Measurements from ENCODE around the gene CIAO1.
"Not testable (repeated sequence)": the region's sequence is repeated elsewhere in the genome, so short reads cannot be mapped to it uniquely, and the experiment has no call there.

Gene CIAO1

DNA sequence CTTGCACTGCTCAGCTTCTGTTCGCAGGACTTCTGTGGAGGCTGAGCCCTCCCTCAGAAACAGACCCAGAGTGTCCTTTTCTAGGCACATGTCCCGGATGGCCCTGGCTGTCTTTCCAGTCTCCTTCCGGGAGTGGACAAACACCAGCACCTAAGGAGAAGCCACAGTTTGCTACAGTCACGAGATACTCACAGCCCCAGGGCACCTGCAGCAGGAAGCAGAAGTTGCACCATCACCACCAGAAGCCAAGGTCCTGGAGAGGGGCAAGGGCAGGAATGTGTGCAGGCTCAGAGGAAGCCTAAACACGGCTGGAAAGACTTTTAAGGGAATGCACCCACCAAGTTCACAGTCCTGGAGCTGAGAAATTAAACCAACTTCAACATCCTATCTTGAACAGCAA, 25.7 kb downstream of the CIAO1 start:
- DNase-seq = no peak

DNA sequence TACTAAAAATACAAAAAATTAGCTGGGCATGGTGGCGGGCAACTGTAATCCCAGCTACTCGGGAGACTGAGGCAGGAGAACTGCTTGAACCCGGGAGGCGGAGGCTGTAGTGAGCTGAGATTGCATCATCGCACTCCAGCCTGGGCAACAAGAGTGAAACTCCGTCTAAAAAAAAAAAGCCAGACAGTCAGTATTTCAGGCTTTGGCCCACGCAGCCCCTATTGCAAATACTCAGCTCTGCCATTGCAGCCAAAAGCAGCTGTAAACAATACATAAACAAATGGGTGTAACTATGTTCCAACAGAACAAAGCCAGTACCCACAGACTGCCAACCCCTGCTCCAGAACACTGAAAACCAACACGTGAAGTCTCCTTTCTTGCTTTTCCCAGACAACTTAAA, 28.2 kb downstream of the CIAO1 start:
- not testable (repeated sequence) for DNase-seq

DNA sequence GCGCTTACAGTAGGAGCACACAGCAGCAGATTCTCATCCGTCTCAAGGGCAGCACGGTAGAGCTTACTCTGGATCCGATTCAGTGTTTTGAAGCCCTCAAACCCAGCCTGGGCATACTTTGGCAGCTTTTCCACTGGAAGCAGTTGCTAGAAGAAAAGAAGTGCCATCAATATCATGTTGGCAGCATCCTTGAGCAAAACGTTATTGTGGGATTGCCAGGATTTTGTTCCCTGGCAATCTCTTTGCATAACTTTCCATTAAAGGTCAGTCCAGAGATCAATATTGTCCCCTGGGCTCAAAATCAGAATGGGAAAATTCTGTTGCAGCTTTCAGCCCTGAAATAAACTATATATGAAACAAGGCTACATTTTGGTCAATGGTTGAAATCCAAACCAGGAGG, 30.9 kb downstream of the CIAO1 start:
- no peak for DNase-seq

DNA sequence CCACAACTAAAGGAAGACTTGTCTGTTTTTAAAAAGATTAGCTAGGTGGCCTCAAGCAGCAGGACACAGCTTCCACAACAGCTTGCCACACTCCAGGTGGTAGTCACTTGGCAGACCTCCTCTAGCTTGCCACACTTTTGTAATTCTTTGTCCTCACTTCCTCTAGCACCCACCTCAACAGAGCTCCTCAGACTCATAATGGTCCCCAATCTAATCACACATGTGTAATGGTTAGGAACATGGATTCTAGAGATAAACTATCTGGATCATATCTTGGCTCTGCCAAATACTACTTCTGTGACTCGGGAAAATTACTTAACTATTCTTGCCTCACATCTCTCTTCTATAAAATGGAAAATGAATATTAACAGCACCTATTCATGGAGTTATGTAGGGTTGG, 35.8 kb downstream of the CIAO1 start:
- DNase-seq = no peak

DNA sequence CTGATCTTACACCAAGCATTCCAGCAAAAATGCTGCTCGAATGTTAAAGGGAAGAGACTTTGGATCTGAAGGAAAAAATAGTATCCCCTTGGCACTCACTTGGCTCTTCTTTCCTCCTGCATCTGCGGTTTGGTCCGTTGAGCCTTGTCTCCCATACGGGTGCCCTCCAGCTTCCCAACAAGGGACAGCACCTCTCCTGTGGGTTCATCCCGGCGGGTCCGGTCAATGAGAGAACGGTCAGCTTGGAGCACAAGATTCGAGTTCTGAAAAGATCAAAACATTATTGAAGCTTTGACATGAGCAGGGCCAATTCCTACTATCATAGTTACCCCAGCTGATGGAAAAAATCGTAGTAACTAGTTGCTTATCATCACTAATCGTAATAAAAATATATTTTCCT, 38.6 kb downstream of the CIAO1 start:
- DNase-seq = no peak

DNA sequence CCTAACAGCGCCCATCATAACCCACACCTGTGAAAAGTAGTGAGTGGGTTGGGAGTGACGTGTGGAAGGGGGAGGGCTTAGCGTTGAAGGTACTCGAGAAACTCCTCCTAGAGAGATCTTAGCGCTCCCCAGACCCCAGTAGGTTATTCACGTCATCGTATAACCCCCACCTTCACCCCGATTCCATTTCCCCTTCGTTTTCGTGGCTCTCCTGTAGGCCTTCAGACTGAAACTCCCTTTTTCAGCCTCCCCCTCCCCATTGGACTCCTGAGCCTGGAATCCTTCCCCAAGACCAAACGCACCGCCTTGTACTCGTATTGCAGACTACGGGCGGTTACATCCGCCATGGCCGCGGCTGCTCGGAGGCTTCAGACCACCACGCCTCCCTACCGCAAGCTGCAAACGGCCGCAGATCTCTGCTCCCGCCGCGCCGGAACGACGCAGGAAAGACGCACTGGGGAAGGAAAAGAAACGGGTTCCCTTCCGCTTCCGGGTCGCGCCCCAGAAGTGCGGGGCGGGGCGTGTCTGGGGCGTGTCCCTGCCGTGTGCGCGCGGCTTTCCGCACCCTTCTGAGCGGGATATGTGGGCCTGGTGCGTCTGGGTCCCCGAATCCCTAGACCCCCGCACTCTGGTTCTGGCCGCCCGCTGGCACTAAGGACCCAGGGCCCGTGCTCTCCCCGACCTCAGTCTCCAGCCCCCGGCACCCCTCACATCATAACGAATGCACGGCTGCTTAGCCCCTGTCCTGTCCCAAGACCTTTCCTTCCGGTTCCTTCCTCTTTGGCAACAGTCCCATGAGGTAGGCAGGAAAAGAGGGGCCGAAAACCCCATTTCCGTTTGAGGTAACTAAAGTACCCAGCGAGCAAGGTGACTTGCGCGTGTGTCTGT, 39.3 kb downstream of the CIAO1 start, which contains the start of gene SNRNP200:
SNRNP200 (minus strand) TSS at position 456 of the 888 bp plus-strand sequence; CDS start at position 347, 109 bp downstream.
- DNase-seq = peak; percentile 85

DNA sequence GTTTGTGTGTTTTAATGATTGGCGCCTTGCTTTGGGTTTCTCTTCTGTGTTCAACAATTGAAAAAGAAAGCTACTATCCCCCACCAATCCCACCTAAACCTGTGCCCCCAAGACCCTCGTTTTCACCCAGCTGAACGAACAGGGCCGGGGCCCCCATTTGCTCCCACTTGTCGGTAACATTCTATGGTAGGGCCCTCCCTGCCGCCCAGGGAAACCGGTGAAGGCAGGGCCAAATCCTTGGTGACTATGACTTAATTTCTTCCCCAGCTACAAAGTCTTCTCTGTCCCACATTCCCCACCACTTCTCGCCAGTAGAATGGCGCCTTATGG, 39.9 kb downstream of the CIAO1 start:
- no peak for DNase-seq

DNA sequence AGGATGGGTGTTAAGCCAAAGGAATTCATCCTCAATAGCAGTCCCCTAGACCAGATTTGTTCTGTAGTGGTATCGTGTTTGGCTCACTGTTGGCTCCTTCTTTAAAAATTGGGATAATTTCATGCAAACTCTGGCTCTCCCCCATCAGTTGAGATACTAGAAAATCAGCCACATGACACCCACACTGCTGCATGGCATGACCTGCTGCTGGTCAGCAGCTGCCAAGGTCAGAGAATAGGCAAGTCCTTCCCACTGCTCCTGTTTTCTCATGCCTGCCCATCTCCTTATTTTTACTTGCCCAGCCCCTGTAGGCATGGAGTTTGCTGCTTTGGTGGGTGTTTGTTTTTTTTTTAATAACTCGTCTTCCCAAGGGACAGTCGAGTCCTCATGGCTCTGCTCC, 40.3 kb downstream of the CIAO1 start:
- no peak for DNase-seq

DNA sequence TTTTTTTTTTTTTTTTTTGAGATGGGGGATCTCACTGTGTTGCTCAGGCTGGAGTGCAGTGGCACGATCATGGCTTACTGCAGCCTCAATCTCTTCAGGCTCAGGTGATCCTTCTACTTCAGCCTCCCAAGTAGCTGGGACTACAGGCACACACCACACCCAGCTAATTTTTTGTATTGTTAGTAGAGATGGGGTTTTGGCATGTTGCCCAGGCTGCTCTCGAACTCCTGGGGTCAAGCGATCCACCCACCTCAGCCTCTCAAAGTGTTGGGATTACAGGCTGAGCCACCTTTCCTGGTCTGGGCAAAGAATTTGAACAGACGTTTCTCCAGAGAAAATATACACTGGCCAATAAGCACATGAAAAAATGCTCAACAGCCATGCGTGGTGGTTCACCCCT, 42.2 kb downstream of the CIAO1 start:
- peak; percentile 72 for DNase-seq

DNA sequence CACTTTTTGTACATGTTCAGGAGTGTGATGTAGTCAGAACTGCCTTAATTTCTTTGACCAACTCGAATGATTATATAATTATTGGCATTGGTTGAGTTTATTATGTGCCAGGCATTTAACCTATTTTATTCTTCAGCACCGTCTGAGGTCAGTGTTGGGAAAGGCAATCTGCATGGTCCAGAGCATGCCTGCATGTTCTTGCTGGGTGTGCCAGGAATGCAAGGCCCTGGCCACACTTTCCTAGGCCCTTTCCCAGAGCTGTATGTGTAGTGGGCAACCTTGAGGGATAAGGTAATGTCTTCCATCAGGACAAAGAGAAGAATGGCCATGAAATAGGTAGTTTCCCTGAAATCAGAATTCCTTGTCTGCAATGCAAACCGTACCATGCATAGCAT, 49.0 kb downstream of the CIAO1 start:
- no peak for DNase-seq

DNA sequence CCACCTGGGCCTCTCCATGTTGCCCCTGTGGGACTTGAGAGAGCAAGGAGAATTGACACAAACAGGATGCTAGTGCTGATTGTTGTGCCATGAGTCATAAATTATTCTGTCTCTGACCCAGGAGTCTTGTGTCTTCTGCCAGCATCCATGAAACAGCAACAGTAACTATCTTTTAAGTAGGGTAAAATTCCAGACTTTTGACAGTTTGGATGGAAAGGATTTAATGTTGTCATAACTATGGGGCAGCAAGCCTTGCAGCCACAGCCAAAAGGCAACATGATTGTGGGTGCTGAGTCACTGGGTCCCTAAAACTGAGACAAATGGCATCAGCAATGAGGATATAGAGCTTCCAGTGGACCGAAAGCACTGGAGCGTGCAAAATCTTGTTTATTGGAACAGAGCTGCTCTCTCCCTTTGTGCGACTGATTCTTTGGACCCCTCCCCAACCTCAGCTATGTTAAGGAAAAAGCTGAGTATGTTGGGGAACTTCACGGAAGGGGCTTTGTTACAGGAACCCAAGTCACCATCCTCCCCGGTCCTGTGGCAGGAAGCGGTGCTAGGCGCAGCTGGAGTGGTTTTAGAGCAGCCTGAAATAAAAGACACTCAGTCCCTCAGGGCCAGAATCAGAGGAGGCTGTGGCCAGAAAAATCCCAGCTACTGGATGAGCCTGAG, 49.5 kb downstream of the CIAO1 start:
- no peak for DNase-seq

DNA sequence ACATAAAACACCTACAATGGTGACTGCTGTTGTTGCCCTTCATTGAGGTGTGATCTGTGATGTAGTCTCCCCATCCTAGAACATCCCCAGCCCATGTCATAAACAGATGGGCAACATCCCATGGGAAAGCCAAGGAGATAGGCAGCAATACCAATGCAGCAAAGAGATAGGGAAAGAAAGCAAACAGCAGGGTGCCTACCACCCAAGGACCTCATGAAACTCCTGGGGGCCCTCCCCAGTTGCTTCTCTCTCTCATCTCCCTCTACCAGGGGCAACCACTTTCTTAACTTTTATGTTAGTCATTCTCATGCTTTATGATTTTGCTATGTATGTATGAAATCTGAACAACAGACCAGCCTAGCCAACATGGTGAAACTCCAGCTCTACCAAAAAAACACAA, 51.0 kb downstream of the CIAO1 start:
- no peak for DNase-seq

DNA sequence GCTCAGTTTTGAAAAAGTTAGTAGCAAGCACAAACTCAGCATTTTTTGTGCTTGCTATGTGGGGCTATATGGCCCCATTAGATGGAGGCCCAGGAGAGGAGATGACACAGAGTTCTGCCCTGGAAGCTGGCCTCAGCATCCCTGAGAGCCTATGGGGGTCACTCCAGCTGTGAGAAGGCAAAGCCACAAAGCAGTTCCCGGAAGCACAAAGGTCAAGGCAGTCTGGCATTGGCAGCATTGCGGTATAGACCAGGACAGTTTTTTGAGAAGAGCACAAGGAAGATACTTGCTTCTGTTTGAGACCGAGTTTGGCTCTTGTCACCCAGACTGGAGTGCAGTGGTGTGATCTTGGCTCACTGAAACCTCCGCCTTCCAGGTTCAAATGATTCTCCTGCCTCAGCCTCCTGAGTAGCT, 51.6 kb downstream of the CIAO1 start:
- no peak for DNase-seq

DNA sequence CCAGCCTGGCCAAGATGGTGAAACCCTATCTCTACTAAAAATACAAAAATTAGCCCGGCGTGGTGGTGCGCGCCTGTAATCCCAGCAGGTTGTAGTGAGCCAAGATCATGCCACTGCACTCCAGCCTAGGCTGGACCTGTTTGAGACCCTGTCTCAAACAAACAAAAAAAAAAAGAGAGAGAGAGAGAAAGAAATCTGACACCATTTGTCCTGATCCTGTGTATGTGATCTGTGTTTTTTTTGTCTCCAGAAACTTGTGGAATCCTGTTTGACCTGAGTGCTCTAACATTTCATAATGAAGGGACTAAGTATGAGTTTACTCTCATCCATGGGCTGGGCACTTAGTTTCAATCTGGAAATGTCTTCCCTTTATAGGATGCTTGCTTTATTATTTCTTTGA, 52.7 kb downstream of the CIAO1 start:
- no peak for DNase-seq

DNA sequence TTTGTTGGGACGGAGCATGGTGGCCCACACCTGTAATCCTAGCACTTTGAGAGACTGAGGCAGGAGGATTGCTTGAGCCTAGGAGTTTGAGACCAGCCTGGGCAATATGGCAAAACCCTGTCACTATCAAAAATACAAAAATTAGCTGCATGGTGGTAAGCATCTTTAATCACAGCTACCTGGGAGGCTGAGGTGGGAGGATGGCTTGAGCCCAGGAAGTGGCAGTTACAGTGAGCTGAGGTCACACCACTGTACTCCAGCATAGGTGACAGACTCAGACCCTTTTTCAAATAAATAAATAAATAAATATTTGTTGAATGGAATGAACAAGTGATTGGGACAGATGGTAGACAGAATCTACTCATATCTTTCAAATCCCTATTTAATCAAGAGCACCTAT, 53.4 kb downstream of the CIAO1 start:
- no peak for DNase-seq

DNA sequence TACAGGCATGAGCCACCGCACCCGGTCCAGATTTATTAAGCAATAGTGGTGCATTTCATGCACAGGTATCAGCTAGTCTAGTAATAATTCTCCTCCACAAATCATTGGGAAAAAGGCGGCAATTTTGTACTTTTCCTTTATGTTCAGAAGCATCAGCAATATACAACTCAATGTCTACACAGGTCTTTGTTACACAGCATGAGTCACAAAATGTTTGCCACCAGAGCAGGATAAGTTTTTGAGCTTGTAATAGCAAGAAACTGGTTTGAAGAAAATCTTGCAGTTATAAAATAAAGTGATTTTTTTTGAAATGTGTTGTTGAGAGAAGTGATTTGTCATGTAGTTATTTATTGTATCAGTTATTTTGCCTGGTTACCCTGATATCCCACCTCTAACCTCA, 54.3 kb downstream of the CIAO1 start:
- DNase-seq = no peak

DNA sequence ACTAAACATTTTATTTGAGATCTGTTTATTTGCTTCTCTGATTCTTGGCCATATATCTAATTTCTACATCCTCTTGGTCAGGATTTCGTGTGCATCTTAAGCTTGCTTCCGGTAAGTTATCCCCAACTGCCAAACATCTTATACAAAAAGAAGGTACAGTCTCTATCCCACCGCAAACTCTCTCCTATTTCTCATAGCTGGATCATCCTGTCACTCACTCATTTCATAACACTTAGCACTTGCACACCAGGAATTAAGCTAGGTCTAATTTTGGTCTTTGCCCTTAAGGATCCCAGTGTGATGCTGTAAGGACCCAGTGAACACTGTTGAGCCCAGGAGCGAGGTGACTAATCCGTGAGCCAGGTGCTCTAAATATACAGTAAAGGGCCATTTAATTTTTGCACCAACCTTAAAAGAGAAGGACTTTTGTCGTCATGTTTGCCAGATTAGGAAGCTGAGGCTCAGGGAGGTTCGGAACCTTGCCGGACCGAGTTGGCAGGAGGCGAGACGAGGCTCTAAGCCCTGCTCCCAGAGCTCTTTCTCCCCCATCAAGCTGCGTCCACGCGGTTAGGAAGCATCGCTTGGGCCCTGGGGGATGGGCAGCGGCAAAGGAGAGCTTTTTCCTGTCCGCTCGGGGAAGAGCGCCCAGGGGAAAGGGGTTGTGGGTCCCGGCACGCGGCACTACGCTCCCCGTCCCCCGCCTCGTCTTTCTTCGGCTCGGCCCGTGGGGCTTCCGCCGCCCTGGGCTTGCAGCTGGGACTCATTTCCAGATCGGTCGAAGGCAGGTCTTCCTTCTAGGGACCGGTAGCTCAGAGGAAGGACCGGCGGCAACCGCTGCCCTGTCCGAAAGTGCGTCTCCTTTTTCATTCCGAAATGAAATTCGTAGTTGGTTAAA, 55.0 kb downstream of the CIAO1 start:
- peak; percentile 18 for DNase-seq

All from COR-L47 (cell line).